Smooth muscle cell (in vitro differentiated cells): ENCODE measurements around the gene CCL8. TPM values are rescaled to one million over a fixed set of nuclear protein-coding genes. Genes with fewer than 3 reads are reported as not detected.

Source experiments
- DNase-seq: peaks from one replicate; lab custom pipeline; 2025; ENCODE audit not compliant: unreplicated experiment; lab: John Stamatoyannopoulos, UW
- H2AFZ ChIP-seq: fragments of 200-600 bp; sonication (generic); 2 replicates; pipeline ENCODE4 v1.6.0; 2016; ENCODE audit warnings: antibody characterized with exemption, low read depth, mild to moderate bottlenecking
- H3F3A ChIP-seq: fragments of 200-600 bp; sonication (generic); 2 replicates; pipeline ENCODE4 v1.6.0; 2017; ENCODE audit warnings: antibody characterized with exemption, low read depth
- H3K27ac ChIP-seq: fragments of 200-600 bp; sonication (generic); 2 replicates; pipeline ENCODE4 v1.5.1; 2016; ENCODE audit warnings: low read depth, mild to moderate bottlenecking
- H3K27me3 ChIP-seq: fragments of 200-600 bp; sonication (generic); 2 replicates; pipeline ENCODE4 v1.6.1; 2016; ENCODE audit warnings: low read depth, mild to moderate bottlenecking
- H3K36me3 ChIP-seq: fragments of 200-600 bp; sonication (generic); 2 replicates; pipeline ENCODE4 v1.5.1; 2016; ENCODE audit warnings: low read depth
- H3K4me1 ChIP-seq: fragments of 200-600 bp; sonication (generic); 2 replicates; pipeline ENCODE4 v1.5.1; 2016; ENCODE audit warnings: low read depth
- H3K4me2 ChIP-seq: fragments of 200-600 bp; sonication (generic); 2 replicates; pipeline ENCODE4 v1.6.0; 2016; ENCODE audit warnings: mild to moderate bottlenecking
- H3K4me3 ChIP-seq: fragments of 200-600 bp; sonication (generic); 2 replicates; pipeline ENCODE4 v1.5.1; 2016; ENCODE audit warnings: mild to moderate bottlenecking
- H3K79me2 ChIP-seq: fragments of 200-600 bp; sonication (generic); 2 replicates; pipeline ENCODE4 v1.6.0; 2016; ENCODE audit warnings: low read depth, mild to moderate bottlenecking
- H3K9ac ChIP-seq: fragments of 200-600 bp; sonication (generic); 2 replicates; pipeline ENCODE4 v1.6.0; 2016; ENCODE audit warnings: low read depth
- H3K9me3 ChIP-seq: fragments of 200-600 bp; sonication (generic); replicated peaks from 2 replicates; pipeline ENCODE4 v1.5.1; 2016; ENCODE audit warnings: low read depth
- H4K20me1 ChIP-seq: fragments of 200-600 bp; sonication (generic); 2 replicates; pipeline ENCODE4 v1.6.0; 2016; ENCODE audit warnings: low read depth
- CTCF ChIP-seq: fragments of 200-600 bp; sonication (generic); IDR thresholded peaks from 2 replicates; pipeline ENCODE4 v1.5.1; 2017; ENCODE audit warnings: borderline replicate concordance, mild to moderate bottlenecking, antibody characterized with exemption; ENCODE audit not compliant: insufficient read depth, poor library complexity, severe bottlenecking
- WGBS: methylation state at CpG from one replicate; pipeline ENCODE4 v1.1.7; 2016; ENCODE audit warnings: low lambda C conversion rate; 5-methylcytosine and 5-hydroxymethylcytosine counted together
- polyA plus RNA-seq: library from polyadenylated mRNA; unstranded; fragments of >200 nt; fragmentation: Nextera tagmentation; extraction: Ambion mirVana; gene quantifications from 2 replicates; pipeline ENCODE4 v1.2.1, GENCODE V29; 2016
- total RNA-seq: library from RNA; depleted of rRNA; stranded (reverse); fragments of >200 nt; gene quantifications from 2 replicates; pipeline ENCODE4 v1.2.3, GENCODE V29; 2014

CCL8 gene
- total and polyA plus RNA-seq, 2 experiments from 2014 or later, result not detected

GRCh38 chr17:34300652-34301370, 18.4 kb upstream of the CCL8 start:
- WGBS, result 39% methylated on average over 3 of the region's 3 CpGs
- H3K4me2 ChIP-seq, result peak overlapping the region; percentile 55
- H3K27ac ChIP-seq, result peak overlapping the region; percentile 79
- no peak for DNase-seq
- no peaks in the 10 kb centered on the region for H3K27me3 ChIP-seq
- H3K36me3 ChIP-seq, result no peaks in the 10 kb centered on the region
- no peak overlapping the region for H3K9ac ChIP-seq
- H4K20me1 ChIP-seq, result no peaks in the 10 kb centered on the region
- H3F3A ChIP-seq, result peaks cover 10% of the 10 kb centered on the region
- H3K79me2 ChIP-seq, result no peaks in the 10 kb centered on the region
- no peak overlapping the region for H2AFZ ChIP-seq
- no peaks in the 10 kb centered on the region for H3K9me3 ChIP-seq
- no peak overlapping the region for H3K4me3 ChIP-seq
- peaks cover 4% of the 10 kb centered on the region for H3K4me1 ChIP-seq
- TF ChIP-seq CTCF, result no peak

GRCh38 chr17:34301986-34302385, 17.2 kb upstream of the CCL8 start:
- Histone ChIP-seq H3K27ac (no peak overlapping the region), H3K36me3 (no peaks in the 10 kb centered on the region), H3K4me1 (peaks cover 4% of the 10 kb centered on the region), H3K9ac (no peak overlapping the region), H3K9me3 (no peaks in the 10 kb centered on the region), H3K27me3 (no peaks in the 10 kb centered on the region), H2AFZ (no peak overlapping the region), H4K20me1 (no peaks in the 10 kb centered on the region), H3K79me2 (no peaks in the 10 kb centered on the region), H3K4me3 (no peak overlapping the region), H3F3A (peaks cover 10% of the 10 kb centered on the region), H3K4me2 (no peak overlapping the region)
- 89% methylated on average over 2 of the region's 2 CpGs for WGBS
- TF ChIP-seq CTCF, result no peak
- no peak for DNase-seq

GRCh38 chr17:34302636-34303035, 16.6 kb upstream of the CCL8 start:
- 90% methylated on average over 1 of the region's 1 CpG for WGBS
- Histone ChIP-seq H3K9ac (no peak overlapping the region), H3F3A (peaks cover 10% of the 10 kb centered on the region), H4K20me1 (no peaks in the 10 kb centered on the region), H3K9me3 (no peaks in the 10 kb centered on the region), H3K4me3 (no peak overlapping the region), H3K79me2 (no peaks in the 10 kb centered on the region), H3K4me1 (peaks cover 4% of the 10 kb centered on the region), H3K27ac (no peak overlapping the region), H3K4me2 (no peak overlapping the region), H3K36me3 (no peaks in the 10 kb centered on the region), H2AFZ (no peak overlapping the region), H3K27me3 (peaks cover 2% of the 10 kb centered on the region)
- DNase-seq, result no peak
- no peak for TF ChIP-seq CTCF

- no peak overlapping the region for H3K27ac ChIP-seq
- peaks cover 6% of the 10 kb centered on the region for H3F3A ChIP-seq
- H2AFZ ChIP-seq, result no peak overlapping the region
- DNase-seq, result no peak
- TF ChIP-seq CTCF, result no peak
- H3K9ac ChIP-seq, result no peak overlapping the region
- peaks cover 4% of the 10 kb centered on the region for H3K4me1 ChIP-seq
- peaks cover 3% of the 10 kb centered on the region for H3K27me3 ChIP-seq
- no peaks in the 10 kb centered on the region for H3K36me3 ChIP-seq
- WGBS, result 94% methylated on average over 2 of the region's 2 CpGs
- no peak overlapping the region for H3K4me3 ChIP-seq
- H3K4me2 ChIP-seq, result no peak overlapping the region
- no peaks in the 10 kb centered on the region for H4K20me1 ChIP-seq
- no peaks in the 10 kb centered on the region for H3K9me3 ChIP-seq
- no peaks in the 10 kb centered on the region for H3K79me2 ChIP-seq
These were observed 15.6 kb upstream of the CCL8 start for GRCh38 chr17:34303606-34304005.
